NCI-H2107 (cell line): ENCODE results near the gene ADCYAP1.
"Not testable (repeated sequence)": the region's sequence is repeated elsewhere in the genome, so short reads cannot be mapped to it uniquely, and the experiment has no call there.

Experiments
- DNase-seq: peaks from one replicate; lab custom pipeline; 2025; lab: John Stamatoyannopoulos, UW

The ADCYAP1 gene

DNA sequence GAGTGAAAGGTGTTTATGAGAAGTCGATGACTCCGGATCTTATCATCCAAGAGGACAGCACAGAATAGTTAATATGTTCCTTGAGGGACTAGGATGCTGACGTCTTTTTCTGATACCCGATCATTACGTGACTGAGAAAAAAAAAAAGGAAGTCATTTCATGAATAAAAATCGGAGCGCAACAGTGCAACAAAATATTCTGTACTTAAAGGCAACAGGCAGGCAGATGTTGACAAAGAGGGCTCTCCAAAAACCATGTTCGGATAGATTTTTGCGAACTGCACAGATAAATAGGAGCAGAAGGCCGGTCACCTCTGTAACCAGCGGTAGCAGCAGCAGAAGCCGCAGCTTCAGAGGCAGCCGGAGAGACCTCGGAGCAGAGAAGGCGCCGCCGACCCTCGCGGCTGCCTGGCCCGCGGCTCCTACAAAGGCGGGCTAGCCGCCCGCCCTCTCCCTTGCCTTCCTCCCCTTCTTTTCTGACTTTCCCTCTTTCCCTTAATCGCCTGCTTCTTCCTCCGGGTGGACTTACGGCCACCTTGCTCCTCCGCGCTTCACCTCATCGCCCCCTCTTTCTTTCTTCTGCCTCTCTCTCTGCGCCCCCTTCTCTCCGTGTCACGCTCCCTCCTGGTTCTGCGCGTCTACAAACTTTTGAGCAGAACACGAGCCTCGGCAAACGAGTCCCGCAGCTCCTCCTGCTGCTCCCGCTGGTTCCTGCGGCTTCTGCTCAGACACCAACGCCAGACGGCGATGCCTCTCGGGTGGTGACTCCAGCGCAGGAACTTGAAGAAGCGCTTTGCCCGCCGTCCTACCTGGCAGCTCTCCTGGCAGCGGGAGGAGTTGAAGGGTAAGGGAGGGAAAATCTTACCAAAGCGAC is at the start of gene ADCYAP1:
Gene ADCYAP1 (plus strand): TSS at position 654 of the 873 bp plus-strand sequence. CDS start 516 bp downstream, outside the sequence.
- no peak for DNase-seq

DNA sequence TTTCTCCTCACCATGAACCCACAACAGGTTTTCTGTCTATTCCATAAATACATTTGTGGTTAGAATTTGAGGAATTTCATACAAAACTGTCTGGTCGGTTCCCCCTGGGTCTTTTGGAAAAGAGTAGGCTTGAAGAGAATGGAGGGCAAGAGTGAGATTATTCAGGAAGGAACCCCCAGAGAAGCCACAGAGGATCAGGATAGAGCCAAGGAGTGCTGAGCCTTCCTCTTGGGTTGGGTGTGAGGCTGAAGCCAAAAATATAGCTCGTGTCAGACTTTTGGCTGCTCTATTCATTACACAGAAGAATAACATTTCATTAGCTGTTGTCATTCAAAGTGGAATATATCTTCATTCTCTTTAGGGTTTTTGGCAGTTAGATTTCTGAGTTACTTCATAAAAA is 46.7 kb upstream of the ADCYAP1 start:
- DNase-seq: no peak

DNA sequence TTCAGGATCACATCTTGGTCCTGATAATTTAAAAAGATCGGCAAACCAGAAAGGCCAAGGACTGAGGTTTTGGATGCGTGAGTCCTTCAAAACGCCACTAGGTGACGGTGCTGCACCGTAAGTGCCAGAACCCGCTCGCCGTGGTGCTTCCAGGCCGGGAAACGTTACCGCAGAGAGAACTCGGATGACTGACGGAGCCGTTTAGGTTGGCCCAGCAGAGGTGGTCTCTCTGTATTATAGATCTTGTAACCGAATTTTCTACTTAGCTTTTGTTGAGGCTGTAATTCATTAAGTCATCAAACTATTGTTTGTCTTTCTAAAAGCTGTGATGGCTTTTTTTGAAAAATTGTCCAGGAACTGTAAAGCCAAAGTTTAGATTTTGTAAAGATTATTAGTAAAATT is 39.8 kb upstream of the ADCYAP1 start:
- DNase-seq: peak; percentile 4

DNA sequence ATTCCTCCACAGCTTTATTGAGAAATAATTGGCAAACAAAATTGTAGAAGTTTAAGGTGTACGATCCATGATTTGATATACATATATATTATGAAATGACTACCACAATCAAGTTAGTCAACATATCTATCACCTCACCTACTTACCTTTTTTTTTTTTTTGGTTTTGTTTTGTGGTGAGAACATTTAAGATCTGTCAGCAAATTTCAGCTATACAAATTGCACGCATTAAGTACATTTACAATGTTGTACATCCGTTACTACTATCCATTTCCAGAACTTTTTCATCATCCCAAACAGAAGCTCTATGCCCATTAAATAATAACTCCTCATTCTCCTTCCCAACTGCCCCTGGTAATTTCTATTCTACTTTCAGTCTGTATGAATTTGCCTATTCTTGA is 37.4 kb upstream of the ADCYAP1 start:
- DNase-seq: no peak

DNA sequence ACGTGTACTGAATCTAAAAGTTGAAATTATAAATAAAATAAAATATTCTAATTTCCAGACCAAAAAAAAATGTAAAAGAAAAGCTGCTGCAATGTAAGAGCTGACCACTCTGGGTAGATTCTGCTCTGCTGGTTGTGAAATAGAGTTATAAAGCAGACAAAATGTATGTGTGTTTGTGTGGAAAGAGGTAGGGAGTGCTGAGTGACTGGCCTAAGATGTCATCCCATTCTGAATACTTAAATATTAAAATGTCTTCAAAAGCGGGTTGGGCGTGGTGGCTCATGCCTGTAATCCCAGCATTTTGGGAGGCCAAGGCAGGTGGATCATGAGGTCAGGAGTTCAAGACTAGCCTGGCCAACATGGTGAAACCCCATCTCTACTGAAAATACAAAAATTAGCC is 31.2 kb upstream of the ADCYAP1 start:
- not testable (repeated sequence) for DNase-seq

DNA sequence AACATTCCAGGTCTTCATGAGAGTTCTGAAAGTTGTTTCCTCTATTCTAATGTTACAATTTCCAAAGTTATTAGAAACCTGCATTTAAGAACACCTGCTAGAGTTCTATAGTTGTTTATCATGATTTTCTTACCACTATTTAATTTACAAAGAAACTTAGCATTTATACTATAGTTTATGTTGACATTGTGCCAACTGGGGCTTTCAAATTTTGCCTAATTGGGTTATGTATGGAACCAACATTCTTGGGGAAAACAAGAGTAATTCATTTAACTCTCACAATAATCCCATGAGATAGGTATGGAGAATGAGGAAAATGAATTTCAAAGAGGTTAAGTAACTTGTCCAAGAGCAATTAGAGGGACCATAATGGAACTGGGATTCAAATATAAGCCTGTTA is 28.8 kb upstream of the ADCYAP1 start:
- DNase-seq: no peak

DNA sequence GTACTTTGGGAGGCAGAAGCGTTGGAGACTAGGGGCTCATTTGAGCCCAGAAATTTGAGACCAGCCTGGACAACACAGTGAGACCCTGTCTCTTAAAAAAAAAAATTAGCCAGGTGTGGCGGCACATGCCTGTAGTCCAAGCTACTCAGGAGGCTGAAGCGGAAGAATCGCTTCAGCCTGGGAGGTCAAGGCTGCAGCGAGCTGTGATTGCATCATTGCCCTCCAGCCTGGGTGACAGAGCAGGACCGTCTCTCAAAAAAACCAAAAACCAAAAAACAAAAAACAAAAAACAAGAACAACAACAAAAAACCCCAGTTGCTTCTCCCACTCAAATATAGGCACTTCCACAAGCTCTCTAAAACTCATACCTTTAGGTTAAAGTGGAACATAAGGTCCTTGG is 27.4 kb upstream of the ADCYAP1 start:
- DNase-seq: no peak

DNA sequence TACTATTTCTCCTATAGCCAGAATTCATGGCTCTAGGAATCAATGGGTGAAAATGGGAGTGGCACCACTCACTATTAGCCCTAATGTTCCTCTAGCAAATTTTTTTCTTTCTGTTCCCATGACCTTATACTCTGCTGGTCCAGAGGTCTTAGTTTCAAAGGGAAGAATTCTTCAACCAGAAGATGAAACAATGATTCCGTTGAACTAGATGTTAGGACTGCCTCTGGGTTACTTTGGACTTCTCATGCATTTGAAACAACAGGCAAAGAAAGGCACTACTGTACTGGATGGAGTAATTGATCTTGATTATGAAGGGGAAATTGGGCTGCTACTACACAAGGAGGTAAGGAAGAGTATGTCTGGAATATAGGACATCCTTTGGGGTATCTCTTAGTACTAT is 18.6 kb upstream of the ADCYAP1 start:
- no peak for DNase-seq

DNA sequence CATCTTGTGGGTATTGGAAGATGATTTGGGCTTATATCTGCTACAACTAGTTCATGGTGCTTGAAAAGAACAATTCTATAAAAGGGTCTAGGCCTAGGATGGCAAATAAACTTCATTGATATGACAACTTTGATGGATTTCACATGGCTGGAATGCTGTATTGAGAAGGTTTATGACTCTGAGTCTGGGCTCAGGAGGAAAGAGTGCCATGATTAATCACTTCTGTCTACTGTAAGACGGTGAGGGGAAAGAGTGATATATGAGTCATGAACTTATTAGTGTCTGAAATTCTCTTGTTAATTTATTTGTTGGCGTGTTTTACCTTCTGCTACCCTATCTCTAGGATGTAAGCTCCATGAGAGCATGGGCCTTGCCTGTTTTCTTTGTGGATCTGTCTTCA is 17.0 kb upstream of the ADCYAP1 start:
- DNase-seq: no peak

DNA sequence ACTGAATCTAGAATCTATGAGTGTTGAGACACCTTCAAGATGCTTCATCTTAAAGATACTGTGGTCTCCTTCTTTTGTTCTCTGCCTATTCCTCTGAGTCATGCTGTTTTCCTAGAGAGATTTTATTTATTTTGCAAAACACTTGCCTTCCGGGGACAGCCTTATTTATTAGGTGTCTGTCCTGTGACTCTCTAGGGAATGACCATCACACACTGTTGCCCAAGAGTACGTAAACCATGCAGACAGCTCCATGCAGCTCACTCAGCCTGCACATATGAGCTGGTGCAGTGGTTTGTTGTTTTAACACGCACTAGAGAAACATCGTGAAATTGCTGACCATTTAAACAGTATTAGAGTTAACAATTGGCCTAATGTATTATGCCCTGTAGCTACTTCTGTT is 12.4 kb upstream of the ADCYAP1 start:
- no peak for DNase-seq

DNA sequence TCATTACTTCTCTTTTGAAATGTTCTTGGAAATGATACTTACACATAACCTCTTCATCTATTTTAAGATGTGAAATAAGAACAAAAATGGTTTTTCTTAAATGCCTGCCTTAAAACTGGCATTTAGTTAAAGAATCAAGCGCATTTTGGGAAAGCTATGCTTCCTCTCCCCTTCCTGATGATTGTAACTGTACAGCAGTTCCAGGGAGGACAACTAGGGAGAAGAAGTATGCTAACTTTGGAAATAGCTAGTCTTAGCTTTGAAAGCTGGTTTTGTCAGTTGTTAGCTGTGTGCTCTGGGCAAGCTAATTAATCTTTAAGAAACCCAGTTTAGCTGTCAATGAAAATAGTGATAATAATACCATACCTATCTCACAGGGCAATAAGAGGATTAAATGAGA is 8.4 kb upstream of the ADCYAP1 start:
- DNase-seq: no peak

DNA sequence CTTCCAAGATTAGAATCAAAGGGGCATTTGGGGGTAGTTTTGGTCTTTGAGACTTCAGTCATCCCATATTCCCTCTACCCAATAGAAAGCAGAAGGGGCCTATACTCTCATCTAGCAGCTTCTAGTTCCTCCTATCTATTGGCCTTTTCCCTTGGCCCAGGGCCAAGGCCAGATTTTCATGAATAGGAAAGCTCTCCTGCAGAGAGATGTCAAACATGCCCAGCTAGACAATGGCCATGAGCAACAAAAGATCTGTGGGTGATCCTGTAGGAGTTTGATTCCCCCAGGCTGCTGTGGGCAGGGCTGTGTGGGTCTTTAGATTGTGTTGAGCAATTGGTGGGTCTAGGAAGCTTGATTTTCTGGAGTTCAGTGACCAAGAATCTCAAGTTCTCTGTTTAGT is 2.9 kb upstream of the ADCYAP1 start:
- DNase-seq: no peak

DNA sequence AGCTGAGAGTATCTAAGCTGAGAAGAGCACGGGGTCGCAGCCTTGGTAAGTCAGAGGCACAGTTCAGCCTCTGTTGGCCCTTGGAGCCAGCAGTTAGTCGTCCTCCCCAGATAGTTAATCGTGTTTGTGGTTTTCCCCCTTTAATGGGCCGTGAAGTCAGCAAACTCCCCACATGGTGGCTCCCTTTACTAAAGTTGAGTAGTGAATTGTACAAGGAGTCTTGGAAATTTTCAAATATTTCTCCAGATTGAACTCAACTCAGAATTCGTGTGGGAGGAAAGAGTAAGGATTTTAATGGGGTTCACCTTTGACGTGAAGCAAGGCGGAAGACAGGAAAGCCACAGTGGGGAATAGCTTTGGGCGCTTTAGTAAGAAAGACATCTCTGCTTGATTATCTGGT is 2.4 kb upstream of the ADCYAP1 start:
- DNase-seq: no peak

DNA sequence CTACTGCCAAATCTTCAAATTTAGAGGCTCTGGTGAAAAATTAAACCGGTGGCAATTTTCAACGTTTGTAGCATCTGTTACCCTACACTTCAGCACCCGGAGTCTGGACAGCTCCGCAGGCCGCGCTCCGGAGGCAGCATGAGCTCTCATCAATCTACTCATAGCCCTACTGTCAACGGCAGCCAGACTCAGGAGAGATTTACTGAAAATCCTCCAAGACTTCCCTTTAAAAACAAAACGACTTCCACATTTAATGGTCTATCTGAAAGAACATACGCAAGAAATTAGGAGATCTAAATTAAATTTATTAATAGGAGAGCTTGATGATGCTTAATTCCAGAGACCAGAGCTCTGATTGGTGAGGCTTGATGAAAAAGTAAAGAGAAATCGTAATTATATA is 970 bp upstream of the ADCYAP1 start:
- no peak for DNase-seq

DNA sequence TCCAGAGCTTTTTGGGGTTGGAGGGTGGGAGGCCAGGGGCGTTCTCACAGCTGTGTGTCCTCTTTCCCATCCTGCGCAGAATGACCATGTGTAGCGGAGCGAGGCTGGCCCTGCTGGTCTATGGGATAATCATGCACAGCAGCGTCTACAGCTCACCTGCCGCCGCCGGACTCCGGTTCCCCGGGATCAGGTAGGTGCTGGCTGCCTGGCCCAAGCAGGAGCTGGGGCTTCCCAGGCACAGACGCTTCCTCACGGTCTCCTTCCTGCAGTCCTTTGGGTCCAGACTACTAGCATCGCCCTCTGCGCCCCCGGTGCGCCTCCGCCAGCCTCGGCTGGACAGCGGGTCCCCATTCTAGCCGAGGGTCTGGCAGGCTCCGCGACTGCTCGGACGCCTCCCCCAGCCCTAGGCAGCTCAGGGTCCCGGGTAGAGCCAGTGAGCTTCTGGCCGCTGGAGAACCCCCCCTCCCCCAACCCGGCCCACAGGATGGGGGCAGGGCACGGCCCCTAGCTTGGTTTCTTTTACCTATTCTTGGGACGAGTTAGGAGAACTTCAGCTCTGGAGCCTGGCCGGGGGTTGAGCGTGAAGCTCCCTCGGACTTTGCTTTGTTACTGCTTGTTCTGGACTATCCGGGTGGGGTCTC is 756 bp downstream of the ADCYAP1 start:
- DNase-seq: no peak

DNA sequence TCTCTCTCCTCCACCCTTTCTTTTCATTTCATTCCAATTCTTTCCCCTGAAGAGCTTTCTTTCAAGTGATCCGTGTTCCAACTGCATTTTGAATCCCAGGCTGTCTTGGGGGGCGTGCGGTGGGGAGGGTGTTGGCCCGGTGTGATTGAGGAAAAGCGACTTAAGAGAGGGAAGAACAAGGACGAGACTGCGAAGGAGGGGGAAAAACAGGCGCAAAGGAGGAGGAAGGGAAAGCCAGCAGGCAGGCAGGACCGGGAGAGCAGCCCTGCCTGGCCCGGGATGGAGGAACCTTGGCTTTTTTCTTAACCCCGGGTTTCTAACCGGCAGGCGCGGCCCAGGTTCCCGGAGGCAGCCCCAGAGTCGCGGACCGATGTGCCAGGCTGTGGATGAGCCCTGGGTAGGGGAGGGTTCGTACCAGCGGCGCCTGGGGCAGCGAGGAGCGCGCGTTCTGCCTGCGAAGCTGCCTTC is 1.3 kb downstream of the ADCYAP1 start:
- no peak for DNase-seq

DNA sequence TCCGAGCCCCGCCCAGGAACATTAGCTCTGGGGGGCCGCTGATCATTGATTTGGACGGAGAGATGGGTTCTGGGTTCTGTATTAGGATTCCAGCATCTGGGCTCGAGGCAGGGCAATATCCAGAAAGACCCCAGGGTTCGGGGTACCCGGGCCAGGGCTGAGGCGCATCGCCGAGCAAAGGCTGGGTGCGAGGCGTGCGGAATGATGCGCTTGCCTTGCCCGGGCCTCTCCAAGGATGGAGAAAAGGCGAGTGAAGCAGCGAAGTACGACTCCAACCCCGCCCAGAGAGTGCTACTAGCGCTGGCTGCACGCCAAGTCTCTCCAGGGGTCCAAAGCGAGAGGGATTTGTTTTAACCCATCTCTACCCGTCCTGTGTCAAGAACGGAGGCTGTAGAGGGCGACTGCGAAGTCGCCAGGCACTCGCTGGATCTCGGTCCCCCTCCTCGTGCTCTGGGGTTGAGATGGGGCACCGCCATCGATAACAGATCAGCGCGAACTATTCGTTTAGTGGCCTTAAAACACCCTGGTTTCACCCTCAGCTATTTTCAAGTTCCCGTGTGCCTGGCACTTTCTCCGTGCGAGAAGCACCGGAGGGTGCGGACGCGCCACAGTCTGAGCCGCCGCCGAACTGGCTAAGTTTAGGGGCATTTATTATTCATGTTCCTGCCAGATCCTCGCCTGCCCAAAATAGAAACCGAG is 1.9 kb downstream of the ADCYAP1 start:
- DNase-seq: peak; percentile 22

DNA sequence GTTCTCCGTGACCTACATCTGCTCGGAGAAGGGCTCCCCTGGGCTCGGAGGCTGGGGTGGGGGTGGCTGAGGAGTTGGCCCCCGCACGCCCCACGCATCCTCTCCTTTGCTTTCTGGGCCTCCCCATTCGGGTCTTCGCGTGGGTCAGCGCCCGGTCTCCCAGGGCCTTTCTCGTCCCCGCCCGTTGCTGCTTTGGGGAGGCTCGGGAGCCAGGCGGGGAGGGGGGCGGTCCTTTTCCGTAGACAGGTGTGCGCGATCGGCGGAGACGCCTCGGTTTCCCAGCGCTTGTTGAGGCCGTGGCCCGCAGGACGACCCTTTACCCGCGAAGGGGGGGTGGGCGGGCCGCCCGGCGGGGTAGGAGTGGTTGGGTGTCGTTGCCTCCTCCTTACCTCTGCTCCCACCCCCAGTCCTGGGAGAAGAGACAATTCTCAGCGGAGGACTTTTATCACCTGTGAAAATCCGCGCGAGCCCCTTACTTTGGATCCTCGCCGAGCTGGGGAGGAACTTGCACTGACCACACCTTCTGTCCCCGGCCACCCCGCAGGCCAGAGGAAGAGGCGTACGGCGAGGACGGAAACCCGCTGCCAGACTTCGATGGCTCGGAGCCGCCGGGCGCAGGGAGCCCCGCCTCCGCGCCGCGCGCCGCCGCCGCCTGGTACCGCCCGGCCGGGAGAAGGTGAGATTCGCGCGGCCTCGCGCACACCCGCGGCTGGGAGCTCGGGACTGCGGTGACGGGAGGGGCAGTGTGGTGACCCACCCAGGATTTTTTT is 2.6 kb downstream of the ADCYAP1 start:
- no peak for DNase-seq

DNA sequence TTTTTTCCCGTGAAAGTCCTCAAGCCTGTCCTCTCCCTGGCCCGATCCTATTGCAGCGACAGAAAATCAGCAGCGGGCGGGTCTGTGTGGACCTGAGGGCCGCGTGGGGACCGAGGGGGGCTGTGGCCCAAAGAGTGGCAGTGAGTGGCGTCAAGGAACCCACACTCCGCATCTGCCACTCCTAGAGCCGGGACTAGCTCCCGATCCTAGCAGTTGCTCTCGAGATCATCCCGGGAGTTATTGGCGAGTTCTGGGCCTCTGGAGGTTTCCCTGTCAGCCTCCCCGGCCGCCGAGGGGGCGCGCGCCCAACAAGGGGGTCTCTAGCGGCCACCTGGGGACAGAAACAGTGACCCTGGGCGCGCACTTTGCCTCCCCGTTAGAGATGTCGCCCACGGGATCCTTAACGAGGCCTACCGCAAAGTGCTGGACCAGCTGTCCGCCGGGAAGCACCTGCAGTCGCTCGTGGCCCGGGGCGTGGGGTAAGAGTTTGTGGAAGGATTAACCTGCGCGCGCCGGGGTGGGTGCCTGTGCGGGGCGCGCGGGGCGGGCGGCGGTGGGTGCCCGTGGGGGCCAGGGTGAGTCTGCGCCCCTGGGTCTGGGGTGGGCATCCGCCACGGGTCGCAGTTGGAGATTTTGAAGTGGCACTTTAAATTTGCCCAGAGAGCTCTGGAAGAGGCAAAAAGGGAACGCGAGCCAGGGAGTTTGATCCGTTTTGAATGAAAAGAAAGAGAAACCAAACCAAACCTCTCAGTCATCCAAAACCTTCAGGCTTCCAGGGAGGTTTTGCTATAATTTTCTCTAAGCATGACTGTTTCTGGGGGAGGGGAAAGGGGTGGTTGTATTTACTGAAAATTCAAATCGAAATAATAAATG is 3.5 kb downstream of the ADCYAP1 start:
- DNase-seq: no peak

DNA sequence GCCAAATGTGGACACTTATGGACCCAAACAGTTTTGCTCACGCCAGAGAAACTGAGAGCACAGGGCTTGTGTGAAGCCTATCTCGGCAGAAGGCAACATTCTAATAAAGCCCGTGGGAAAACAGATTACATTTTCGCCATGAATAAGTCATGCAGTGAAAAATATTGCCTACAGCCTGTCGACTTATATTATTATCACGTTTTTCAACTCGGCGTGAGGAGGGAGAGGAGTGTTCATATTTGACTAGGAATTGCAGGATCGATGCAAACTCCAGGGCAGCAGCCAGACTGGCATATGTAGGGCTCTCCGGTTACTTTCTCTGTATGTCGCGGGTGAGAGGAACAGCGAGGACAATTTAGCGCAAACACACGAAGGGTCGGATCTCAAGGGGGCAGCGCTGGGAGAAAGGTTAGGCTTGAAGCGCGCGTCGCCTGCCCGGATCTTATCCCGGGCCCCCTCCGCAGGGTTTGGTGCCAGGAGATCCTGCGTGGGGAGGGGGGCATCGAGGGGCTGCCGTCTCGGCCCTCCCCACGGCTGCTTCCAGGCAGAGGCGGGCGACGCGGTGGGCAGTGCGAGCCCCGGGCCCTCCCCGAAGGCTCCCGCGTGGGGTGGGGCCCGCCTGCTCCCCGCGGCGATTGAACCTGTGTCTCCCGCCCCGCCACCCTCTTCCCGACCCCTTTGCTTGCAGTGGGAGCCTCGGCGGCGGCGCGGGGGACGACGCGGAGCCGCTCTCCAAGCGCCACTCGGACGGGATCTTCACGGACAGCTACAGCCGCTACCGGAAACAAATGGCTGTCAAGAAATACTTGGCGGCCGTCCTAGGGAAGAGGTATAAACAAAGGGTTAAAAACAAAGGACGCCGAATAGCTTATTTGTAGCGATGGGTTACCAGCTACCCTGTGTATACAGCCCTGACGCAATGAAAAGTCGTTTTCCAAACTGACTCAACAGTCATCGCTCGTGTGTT is 4.4 kb downstream of the ADCYAP1 start:
- no peak for DNase-seq
